Naive B cell (primary cell): ENCODE results near the gene RCAN3. TPM values are rescaled to one million over a fixed set of nuclear protein-coding genes. Genes with fewer than 3 reads are reported as not detected.
"Not testable (repeated sequence)": the region's sequence is repeated elsewhere in the genome, so short reads cannot be mapped to it uniquely, and the experiment has no call there.

Experiments used
- ATAC-seq, 2 donors: fragments of 150-1000 bp; cut with Tn5 transposase; 2 replicates each; pipeline ENCODE4 v1.10.0; 2021; ENCODE audit warnings: low read depth in 2 of 2, mild to moderate bottlenecking in 2 of 2, moderate library complexity in 2 of 2
- DNase-seq: peaks from one replicate; pipeline ENCODE4 v3.0.0; 2022
- H3K27ac Mint-ChIP-seq, 6 donors: one replicate each; pipeline ENCODE4 v1.8.0; 2020 to 2022; ENCODE audit warnings: mild to moderate bottlenecking in 6 of 6, mixed read lengths in 6 of 6, moderate library complexity in 5 of 6, inconsistent platforms in 2 of 6
- H3K27me3 Mint-ChIP-seq, 3 donors: one replicate each; pipeline ENCODE4 v1.8.0; 2021 to 2022; ENCODE audit warnings: mixed read lengths in 3 of 3, mild to moderate bottlenecking in 1 of 3
- H3K36me3 Mint-ChIP-seq, 2 donors: one replicate each; pipeline ENCODE4 v1.8.0; 2020 to 2022; ENCODE audit warnings: mixed read lengths in 2 of 2, inconsistent platforms in 1 of 2, mild to moderate bottlenecking in 1 of 2
- H3K4me1 Mint-ChIP-seq, 3 donors: one replicate each; pipeline ENCODE4 v1.8.0; 2020 to 2022; ENCODE audit warnings: mixed read lengths in 3 of 3, inconsistent platforms in 1 of 3, mild to moderate bottlenecking in 1 of 3, moderate library complexity in 1 of 3
- H3K4me3 Mint-ChIP-seq, 8 donors: one replicate each; pipeline ENCODE4 v1.8.0; 2020 to 2022; ENCODE audit warnings: mild to moderate bottlenecking in 8 of 8, mixed read lengths in 8 of 8, moderate library complexity in 8 of 8, inconsistent platforms in 2 of 8
- H3K9me3 Mint-ChIP-seq, 7 donors: one replicate each; pipeline ENCODE4 v1.8.0; 2020 to 2022; ENCODE audit warnings: mixed read lengths in 7 of 7, mild to moderate bottlenecking in 5 of 7, inconsistent platforms in 2 of 7, moderate library complexity in 1 of 7
- polyA plus RNA-seq, 6 donors: library from polyadenylated mRNA; unstranded; fragments of 300-500 nt; fragmentation: Illumina TruSeq; gene quantifications; one replicate each; pipeline ENCODE4 v1.2.3, GENCODE V29; 2021; ENCODE audit warnings: low read depth in 6 of 6

RCAN3 gene
- polyA plus RNA-seq, 6 donors from 2014 or later, result 25.2 to 38.3 (median 32.0) TPM

DNA sequence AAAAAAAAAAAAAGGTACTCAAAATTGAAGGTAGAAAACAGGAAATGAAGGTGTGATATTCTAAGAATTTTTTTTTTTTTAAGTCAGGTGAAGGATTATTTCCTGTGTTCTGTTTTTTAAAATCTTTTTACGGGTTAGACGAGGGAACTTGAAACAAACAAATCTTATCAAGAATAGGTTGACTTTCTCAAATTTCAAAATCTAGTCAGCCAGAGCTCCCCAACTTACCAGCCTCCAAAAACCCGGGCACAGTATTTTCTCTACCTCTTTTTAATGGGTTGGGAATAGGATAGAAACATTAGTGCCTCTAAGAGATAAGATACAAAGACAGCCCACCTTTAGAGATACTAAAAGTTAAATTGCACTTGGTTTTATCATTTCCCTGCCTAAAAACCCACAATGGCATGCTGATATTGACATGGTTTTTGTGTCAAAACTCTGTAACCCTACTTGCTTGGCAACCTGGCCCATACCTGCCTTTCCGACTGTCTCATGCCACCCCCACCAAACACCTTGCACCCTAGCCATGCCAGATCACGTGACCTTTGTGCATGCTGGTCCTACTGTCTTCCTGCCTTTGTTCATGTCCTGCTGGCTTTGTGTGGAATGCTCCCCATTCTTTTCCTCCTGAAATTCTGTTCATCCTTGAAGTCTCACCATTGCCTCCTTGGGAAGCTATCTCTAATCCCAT, 4.2 kb downstream of the RCAN3 start:
- Mint-ChIP-seq H3K27ac (peak overlapping the region in 5 of 6 donors; percentile 5 to 92 (median 77)), H3K9me3 (no peaks in the 10 kb centered on the region), H3K4me1 (peaks cover 36 to 75% (median 58%) of the 10 kb centered on the region in 3 donors), H3K27me3 (no peaks in the 10 kb centered on the region), H3K36me3 (no peaks in the 10 kb centered on the region), H3K4me3 (peak overlapping the region; percentile 32 to 77 (median 56))
- ATAC-seq (no peak), DNase-seq (no peak)

DNA sequence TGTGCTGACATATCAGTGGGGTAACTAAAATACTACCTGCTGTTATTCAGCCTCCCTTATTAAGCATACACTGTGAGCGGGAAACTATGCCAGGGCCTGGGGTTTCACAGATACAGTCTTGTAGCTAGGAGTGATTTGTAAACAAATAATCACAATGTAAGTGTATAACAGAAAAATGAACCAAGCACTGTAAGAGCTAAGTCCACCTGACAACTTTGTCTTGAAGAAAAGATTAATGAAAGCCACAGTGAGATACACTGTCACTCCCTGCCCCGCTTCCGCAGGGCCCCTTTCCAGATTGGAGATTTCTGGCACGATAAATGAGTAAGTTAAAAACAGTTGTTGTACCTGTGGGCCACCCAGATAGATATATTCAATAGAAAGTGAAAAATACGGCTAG, 4.8 kb downstream of the RCAN3 start:
- ATAC-seq (no peak), DNase-seq (no peak)
- Mint-ChIP-seq H3K36me3 (no peaks in the 10 kb centered on the region), H3K4me3 (peak overlapping the region in 4 of 8 donors; percentile 32 to 77 (median 54)), H3K27me3 (no peaks in the 10 kb centered on the region), H3K9me3 (no peaks in the 10 kb centered on the region), H3K27ac (peak overlapping the region in 4 of 6 donors; percentile 5 to 92 (median 77)), H3K4me1 (peaks cover 34 to 73% (median 56%) of the 10 kb centered on the region in 3 donors)

DNA sequence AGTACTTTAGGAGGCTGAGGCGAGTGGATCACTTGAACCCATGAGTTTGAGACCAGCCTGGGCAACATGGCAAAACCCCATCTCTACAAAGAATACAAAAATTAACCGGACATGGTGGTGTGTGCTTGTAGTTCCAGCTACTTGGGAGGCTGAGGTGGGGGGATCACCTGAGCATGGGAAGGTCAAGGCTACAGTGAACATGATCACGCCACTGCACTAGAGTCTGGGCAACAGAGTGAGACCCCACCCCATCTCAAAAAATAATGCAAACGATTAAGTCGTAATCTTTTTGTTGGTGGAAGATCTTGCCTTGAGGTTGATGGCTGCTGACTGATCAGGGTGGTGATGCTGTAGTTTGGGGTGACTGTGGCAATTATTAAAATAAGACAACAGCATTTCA, 6.3 kb downstream of the RCAN3 start:
- H3K27me3 Mint-ChIP-seq, result no peaks in the 10 kb centered on the region
- H3K9me3 Mint-ChIP-seq, result no peaks in the 10 kb centered on the region
- DNase-seq, result no peak
- H3K4me3 Mint-ChIP-seq, result no peak overlapping the region
- H3K36me3 Mint-ChIP-seq, result peaks cover 0 to under 1% of the 10 kb centered on the region in 2 donors
- no peak for ATAC-seq
- H3K4me1 Mint-ChIP-seq, result peaks cover 30 to 66% (median 50%) of the 10 kb centered on the region in 3 donors
- H3K27ac Mint-ChIP-seq, result peak overlapping the region in 1 of 6 donors; percentile 49

DNA sequence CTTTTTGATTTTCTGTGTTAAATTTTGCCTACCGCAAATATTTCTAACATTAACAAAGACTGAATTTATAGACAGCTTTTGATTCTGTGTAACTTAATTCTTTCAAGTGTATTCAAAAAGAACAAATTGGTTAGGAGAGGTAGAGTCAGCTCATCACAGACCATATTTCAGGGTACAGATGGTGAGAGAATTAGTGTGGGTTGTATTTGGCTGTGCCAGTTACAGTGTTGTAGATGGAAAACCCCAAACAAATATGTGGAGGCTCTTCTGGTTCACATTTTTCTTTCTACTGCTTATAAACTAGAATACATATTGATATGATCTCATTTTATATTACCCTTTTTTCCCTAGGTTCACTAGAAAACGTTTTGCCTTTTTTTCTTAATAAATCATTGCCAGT, 11.1 kb downstream of the RCAN3 start:
- ATAC-seq (no peak), DNase-seq (no peak)
- Mint-ChIP-seq H3K27me3 (no peaks in the 10 kb centered on the region), H3K4me3 (no peak overlapping the region), H3K27ac (no peak overlapping the region), H3K9me3 (no peaks in the 10 kb centered on the region), H3K4me1 (peaks cover 10 to 34% (median 14%) of the 10 kb centered on the region in 3 donors), H3K36me3 (peaks cover 4 to 15% of the 10 kb centered on the region in 2 donors)

DNA sequence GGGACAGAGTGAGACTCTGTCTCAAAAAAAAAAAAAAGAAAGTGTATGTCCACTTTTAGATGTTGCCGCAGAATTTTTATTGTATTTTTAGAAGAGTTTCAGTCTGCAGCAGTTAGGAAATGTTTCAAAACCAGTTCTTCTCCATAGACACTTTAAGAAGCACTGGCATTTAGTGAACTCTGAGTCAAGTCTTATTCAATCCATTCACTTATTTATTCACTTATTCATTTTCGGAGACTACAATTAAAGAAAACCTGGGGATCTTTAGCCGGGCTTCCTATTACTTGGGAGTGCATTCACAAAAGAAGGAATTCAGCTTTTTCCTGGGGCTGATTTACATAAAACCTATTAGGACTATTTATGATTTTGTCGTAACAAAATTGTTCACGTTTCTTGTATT, 12.3 kb downstream of the RCAN3 start:
- no peak for DNase-seq
- ATAC-seq, result no peak
- Mint-ChIP-seq H3K4me1 (peaks cover 9 to 23% (median 10%) of the 10 kb centered on the region in 3 donors), H3K36me3 (peaks cover 4 to 17% of the 10 kb centered on the region in 2 donors), H3K27me3 (no peaks in the 10 kb centered on the region), H3K27ac (peak overlapping the region in 3 of 6 donors; percentile 11 to 53 (median 27)), H3K4me3 (no peak overlapping the region), H3K9me3 (no peaks in the 10 kb centered on the region)

DNA sequence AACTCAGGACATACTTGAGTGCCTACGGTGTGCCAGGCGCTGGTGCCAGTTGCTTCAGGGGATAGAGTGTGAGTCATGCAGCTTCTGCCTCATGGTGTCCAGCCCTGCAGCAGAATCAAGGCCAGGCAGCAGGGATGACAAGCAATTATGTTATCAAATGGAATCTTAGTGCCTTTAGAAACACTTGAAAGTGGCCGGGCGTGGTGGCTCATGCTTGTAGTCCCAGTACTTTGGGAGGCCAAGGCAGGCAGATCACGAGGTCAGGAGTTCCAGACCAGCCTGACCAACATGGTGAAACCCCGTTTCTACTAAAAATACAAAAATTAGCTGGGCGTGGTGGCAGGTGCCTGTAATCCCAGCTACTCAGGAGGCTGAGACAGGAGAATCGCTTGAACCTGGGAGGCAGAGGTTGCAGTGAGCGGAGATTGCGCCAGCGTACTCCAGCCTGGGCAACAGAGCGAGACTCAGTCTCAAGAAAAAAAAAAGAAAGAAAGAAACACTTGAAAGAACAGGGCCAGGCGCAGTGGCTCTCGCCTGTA, 13.1 kb downstream of the RCAN3 start:
- Mint-ChIP-seq H3K4me1 (peaks cover 9 to 15% (median 10%) of the 10 kb centered on the region in 3 donors), H3K36me3 (peaks cover 10 to 22% of the 10 kb centered on the region in 2 donors), H3K27ac (peak overlapping the region in 1 of 6 donors; percentile 7)
- not testable (repeated sequence) for DNase-seq, ATAC-seq, H3K4me3 Mint-ChIP-seq, H3K27me3 Mint-ChIP-seq, H3K9me3 Mint-ChIP-seq

DNA sequence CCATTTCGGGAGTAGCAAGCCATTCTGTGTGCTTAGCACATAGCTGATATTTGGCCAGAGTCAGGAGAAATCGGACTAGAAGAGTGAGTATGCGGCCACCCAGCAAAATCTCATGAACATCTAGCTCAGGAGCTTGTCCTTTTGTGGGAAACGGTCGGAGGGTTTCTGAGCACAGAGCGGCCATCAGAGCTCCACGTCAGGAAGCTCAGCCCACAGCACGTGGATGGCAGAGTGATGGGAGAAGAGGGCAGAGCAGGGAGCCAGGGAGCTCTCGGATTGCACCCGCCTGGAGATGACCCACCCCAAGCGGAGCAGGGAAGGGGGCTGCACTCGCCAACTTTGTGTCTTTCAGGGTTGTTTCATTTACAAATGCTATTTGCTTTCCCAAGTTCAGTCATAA, 13.9 kb downstream of the RCAN3 start:
- H3K9me3 Mint-ChIP-seq, result peaks cover 0 to 4% (median 0%) of the 10 kb centered on the region in 7 donors
- H3K36me3 Mint-ChIP-seq, result peaks cover 10 to 22% of the 10 kb centered on the region in 2 donors
- peak overlapping the region in 1 of 6 donors; percentile 63 for H3K27ac Mint-ChIP-seq
- peaks cover 9 to 12% (median 9%) of the 10 kb centered on the region in 3 donors for H3K4me1 Mint-ChIP-seq
- H3K4me3 Mint-ChIP-seq, result no peak overlapping the region
- no peak for ATAC-seq
- no peaks in the 10 kb centered on the region for H3K27me3 Mint-ChIP-seq
- no peak for DNase-seq

DNA sequence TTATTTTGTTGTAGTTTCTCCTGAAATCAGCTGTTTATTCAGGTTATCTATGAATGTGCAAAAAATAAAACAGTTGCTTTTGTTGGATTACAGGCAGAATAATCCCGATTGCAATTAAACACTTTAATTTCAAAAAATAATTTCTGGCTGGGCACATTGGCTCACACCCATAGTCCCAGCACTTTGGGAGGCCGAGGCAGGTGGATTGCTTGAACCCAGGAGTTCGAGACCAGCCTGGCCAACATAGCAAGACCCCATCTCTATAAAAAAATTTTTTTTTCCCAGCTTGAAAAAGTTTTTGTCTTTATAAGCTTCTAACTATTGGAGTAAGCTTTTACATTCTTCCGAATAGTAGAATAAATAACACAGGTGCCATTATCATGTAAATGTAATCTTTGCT, 15.3 kb downstream of the RCAN3 start:
- no peaks in the 10 kb centered on the region for H3K27me3 Mint-ChIP-seq
- H3K4me3 Mint-ChIP-seq, result no peak overlapping the region
- H3K9me3 Mint-ChIP-seq, result peaks cover 0 to 4% (median 0%) of the 10 kb centered on the region in 7 donors
- H3K36me3 Mint-ChIP-seq, result peaks cover 10 to 22% of the 10 kb centered on the region in 2 donors
- no peak for ATAC-seq
- peaks cover 4 to 6% (median 4%) of the 10 kb centered on the region in 3 donors for H3K4me1 Mint-ChIP-seq
- DNase-seq, result no peak
- H3K27ac Mint-ChIP-seq, result no peak overlapping the region

DNA sequence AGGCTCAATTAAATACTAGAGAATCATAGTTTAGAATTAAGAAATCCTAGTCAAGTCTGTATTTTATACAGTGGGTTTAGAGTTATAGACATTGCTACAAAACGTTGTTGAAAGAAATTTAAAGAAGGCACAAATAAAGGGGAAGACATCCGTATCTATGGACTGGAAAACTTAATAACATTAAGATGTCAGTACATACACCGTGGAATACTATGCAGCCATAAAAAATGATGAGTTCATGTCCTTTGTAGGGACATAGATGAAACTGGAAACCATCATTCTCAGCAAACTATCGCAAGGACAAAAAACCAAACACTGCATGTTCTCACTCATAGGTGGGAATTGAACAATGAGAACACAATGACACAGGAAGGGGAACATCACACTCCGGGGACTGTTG, 17.6 kb downstream of the RCAN3 start:
- not testable (repeated sequence) for H3K4me1 Mint-ChIP-seq, ATAC-seq, H3K4me3 Mint-ChIP-seq, H3K27ac Mint-ChIP-seq, H3K27me3 Mint-ChIP-seq, DNase-seq, H3K9me3 Mint-ChIP-seq
- H3K36me3 Mint-ChIP-seq, result peaks cover 14 to 15% of the 10 kb centered on the region in 2 donors

DNA sequence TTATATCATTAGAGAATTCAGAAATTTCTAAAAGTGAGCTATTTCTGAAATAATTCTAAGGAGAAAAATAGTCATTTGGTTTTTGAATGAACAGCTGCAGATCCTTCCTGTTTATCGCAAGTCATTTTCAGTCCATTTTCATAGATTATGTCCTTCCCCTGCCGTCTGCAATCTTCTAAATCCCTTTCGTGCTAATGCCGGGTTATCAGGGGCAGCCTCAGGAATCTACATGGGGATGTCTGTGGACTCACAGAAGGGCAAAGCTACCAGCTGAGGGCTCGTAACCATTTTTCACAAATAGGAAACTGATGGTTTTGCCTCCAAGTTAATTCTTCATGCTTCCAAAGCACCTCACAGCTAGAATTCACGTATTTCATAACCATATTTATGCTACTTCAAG, 23.0 kb downstream of the RCAN3 start:
- no peak overlapping the region for H3K4me3 Mint-ChIP-seq
- H3K9me3 Mint-ChIP-seq, result no peaks in the 10 kb centered on the region
- no peak for DNase-seq
- no peak for ATAC-seq
- H3K36me3 Mint-ChIP-seq, result peaks cover 0 to 4% of the 10 kb centered on the region in 2 donors
- no peaks in the 10 kb centered on the region for H3K27me3 Mint-ChIP-seq
- H3K27ac Mint-ChIP-seq, result no peak overlapping the region
- H3K4me1 Mint-ChIP-seq, result peaks cover 8 to 16% (median 14%) of the 10 kb centered on the region in 3 donors

DNA sequence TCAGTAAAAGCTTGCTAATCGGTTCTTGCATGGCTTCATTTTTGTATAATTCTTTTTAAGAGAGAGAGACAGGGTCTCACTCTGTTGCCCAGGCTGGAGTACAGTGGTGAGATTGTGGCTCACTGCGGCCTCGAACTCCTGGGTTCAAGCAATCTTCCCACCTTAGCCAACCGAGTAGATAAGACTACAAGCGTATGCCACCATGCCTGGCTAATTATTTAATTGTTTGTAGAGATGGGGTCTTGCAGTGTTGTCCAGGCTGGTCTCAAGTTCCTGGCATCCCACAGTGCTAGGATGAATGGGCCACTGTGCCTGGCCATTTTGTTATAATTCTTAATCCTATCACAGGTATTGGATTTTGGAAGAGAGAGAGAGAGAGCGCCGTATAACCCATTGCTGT, 23.4 kb downstream of the RCAN3 start:
- no peaks in the 10 kb centered on the region for H3K27me3 Mint-ChIP-seq
- H3K9me3 Mint-ChIP-seq, result no peaks in the 10 kb centered on the region
- DNase-seq, result no peak
- peaks cover 8 to 16% (median 14%) of the 10 kb centered on the region in 3 donors for H3K4me1 Mint-ChIP-seq
- ATAC-seq, result no peak
- H3K27ac Mint-ChIP-seq, result peak overlapping the region in 2 of 6 donors; percentile 15 to 79
- H3K4me3 Mint-ChIP-seq, result no peak overlapping the region
- H3K36me3 Mint-ChIP-seq, result peaks cover 0 to 4% of the 10 kb centered on the region in 2 donors

DNA sequence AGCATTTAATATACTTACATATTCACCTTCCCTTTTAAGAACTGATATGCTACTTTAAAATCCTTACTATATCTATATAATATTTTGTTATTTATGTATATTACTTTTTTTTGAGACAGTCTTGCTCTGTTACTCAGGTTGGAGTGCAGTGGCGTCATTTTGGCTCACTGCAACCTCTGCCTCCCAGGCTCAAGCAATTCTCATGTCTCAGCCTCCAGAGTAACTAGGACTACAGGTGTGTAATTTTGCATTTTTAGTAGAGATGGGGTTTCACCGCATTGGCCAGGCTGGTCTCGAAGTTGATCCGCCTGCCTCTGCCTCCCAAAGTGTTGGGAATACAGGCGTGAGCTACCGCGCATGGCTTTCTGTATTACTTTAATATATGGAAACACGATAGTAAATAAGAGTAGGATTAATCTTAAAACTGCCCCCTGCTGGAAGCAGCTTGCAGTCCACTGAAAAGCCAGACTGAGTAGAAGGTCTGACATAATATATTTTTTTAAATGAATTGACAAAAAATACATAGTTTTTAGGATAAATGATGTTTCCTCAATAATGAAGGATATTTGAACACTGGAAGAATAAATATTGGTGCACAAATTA, 24.4 kb downstream of the RCAN3 start:
- peak in 1 of 2 donors; percentile 45 for ATAC-seq
- no peak overlapping the region for H3K27ac Mint-ChIP-seq

DNA sequence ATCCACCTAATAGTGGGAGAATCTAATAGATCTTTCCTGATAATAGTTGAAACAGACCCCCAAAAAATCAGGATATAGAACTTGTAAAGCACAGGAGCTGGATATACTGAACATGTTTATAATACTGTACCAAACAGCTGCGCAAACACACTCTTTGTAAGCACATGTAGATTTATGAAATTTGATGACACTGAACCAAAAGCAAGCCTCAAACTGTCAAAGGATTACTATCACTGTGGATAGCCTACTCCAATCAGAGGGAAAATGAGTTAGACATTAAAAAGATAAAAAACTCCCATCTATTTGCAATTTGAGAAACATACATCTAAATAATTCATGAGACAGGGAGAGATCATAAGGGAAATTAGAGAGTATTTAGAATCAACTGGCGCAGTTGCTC, 26.1 kb downstream of the RCAN3 start:
- DNase-seq (no peak), ATAC-seq (no peak)
- H3K27me3 Mint-ChIP-seq, result no peaks in the 10 kb centered on the region
- peak overlapping the region in 2 of 6 donors; percentile 25 to 55 for H3K27ac Mint-ChIP-seq
- no peak overlapping the region for H3K4me3 Mint-ChIP-seq
- H3K9me3 Mint-ChIP-seq, result no peaks in the 10 kb centered on the region
- peaks cover 11 to 19% (median 17%) of the 10 kb centered on the region in 3 donors for H3K4me1 Mint-ChIP-seq
- peaks cover 0 to 11% of the 10 kb centered on the region in 2 donors for H3K36me3 Mint-ChIP-seq

More for the DNA sequence above, 24.4 kb downstream of the RCAN3 start:
- H3K9me3 Mint-ChIP-seq, result no peaks in the 10 kb centered on the region
- H3K4me3 Mint-ChIP-seq, result no peak overlapping the region
- peak; percentile 19 for DNase-seq
- H3K4me1 Mint-ChIP-seq, result peaks cover 8 to 16% (median 14%) of the 10 kb centered on the region in 3 donors
- H3K36me3 Mint-ChIP-seq, result peaks cover 0 to 10% of the 10 kb centered on the region in 2 donors
- no peaks in the 10 kb centered on the region for H3K27me3 Mint-ChIP-seq
